K562 (cell line): ENCODE data around the gene IL4R. TPM values are rescaled to one million over a fixed set of nuclear protein-coding genes. Genes with fewer than 3 reads are reported as not detected.

Experiments used
- ATAC-seq: fragments of 200-7000 bp; cut with Tn5 transposase; 3 replicates; pipeline ENCODE4 v1.9.1; 2020; ENCODE audit warnings: moderate library complexity
- BruUV-seq: library from RNA; stranded (reverse); fragments of 400-500 nt; replicated peaks from 2 replicates; lab custom pipeline; 2021; lab: Mats Ljungman, UMichigan
- CTCF ChIA-PET: fragments of 300-600 bp; formaldehyde crosslinking; extraction: SDS; loops from one replicate; lab custom pipeline; 2021; ENCODE audit warnings: low intra/inter-chr PET ratio; lab: Yijun Ruan, JAX
- POLR2A ChIA-PET: fragments of 300-600, 350-650 bp; sonication (Branson Sonifier 250); formaldehyde crosslinking; extraction: SDS; loops from one replicate; lab custom pipeline; 2021; ENCODE audit warnings: antibody characterized with exemption, inconsistent platforms; lab: Yijun Ruan, JAX
- DNase-seq, 4 experiments: peaks; one replicate each; pipeline versions ENCODE4 v3.0.0 to v3.0.0-alpha.2; 2011 to 2018; ENCODE audit warnings: low spot score in 3 of 4, mixed read lengths in 3 of 4; ENCODE audit errors: extremely low read depth in 1 of 4
- FAIRE-seq: peaks from 2 replicates; lab custom pipeline; 2011; peaks lifted over from hg19 to GRCh38; lab: Jason Lieb, UNC
- H2AFZ ChIP-seq: 2 replicates; pipeline ENCODE4 v1.6.0; 2011; ENCODE audit warnings: low read depth, low read length, control low read depth, inconsistent platforms
- H3K27ac ChIP-seq: fragments of 200-600 bp; 3 replicates; pipeline ENCODE4 v1.8.0; 2011; ENCODE audit warnings: low read depth, mild to moderate bottlenecking, control low read depth, inconsistent platforms, low read length, moderate library complexity, mixed read lengths; ENCODE audit errors: extremely low read depth
- H3K27me3 ChIP-seq, 2 experiments: fragments of 300-600 bp in 1 of 2; 2 replicates in 1 of 2; 3 replicates in 1 of 2; pipeline versions ENCODE4 v1.6.0 to v1.8.0; 2011; ENCODE audit warnings: inconsistent platforms in 2 of 2, low read length in 2 of 2, mild to moderate bottlenecking in 1 of 2, mixed read lengths in 1 of 2, moderate library complexity in 1 of 2; ENCODE audit not compliant: control insufficient read depth in 2 of 2, insufficient read depth in 2 of 2
- H3K36me3 ChIP-seq: fragments of 300-600 bp; 3 replicates; pipeline ENCODE4 v1.8.0; 2011; ENCODE audit warnings: mild to moderate bottlenecking, low read length, inconsistent platforms; ENCODE audit not compliant: control insufficient read depth, insufficient read depth
- H3K4me1 ChIP-seq, 2 experiments: fragments of 200-600 bp in 1 of 2; replicated peaks in 1 of 2; 2 replicates in 1 of 2; 3 replicates in 1 of 2; pipeline versions ENCODE4 v1.5.1 to v1.8.0; 2011; ENCODE audit warnings: inconsistent platforms in 2 of 2, low read length in 2 of 2, mild to moderate bottlenecking in 1 of 2, mixed read lengths in 1 of 2, moderate library complexity in 1 of 2; ENCODE audit not compliant: control insufficient read depth in 2 of 2, insufficient read depth in 2 of 2
- H3K4me2 ChIP-seq: 2 replicates; pipeline ENCODE4 v1.6.1; 2011; ENCODE audit warnings: low read length, control low read depth, inconsistent platforms, mixed read lengths; ENCODE audit not compliant: insufficient read depth
- H3K4me3 ChIP-seq: fragments of 200-600 bp; sonication (generic), shearing (Covaris generic); 2 replicates; pipeline ENCODE4 v1.5.1; 2016; ENCODE audit warnings: control low read depth, inconsistent platforms
- H3K79me2 ChIP-seq: fragments of 200-600 bp; 3 replicates; pipeline ENCODE4 v1.8.0; 2011; ENCODE audit warnings: low read length, inconsistent platforms; ENCODE audit not compliant: control insufficient read depth, insufficient read depth
- H3K9ac ChIP-seq, 2 experiments: 2 replicates each; pipeline versions ENCODE4 v1.6.0 to v1.6.1; 2011; ENCODE audit warnings: low read depth in 2 of 2, low read length in 2 of 2, control low read depth in 1 of 2, inconsistent platforms in 1 of 2, mild to moderate bottlenecking in 1 of 2, mixed read lengths in 1 of 2; ENCODE audit not compliant: insufficient read depth in 1 of 2
- H3K9me1 ChIP-seq: one replicate; pipeline ENCODE4 v1.6.0; 2011; ENCODE audit warnings: inconsistent platforms, mild to moderate bottlenecking, low read length, moderate library complexity; ENCODE audit not compliant: control insufficient read depth, insufficient read depth
- H3K9me3 ChIP-seq: replicated peaks from 2 replicates; pipeline ENCODE4 v1.5.1; 2011; ENCODE audit warnings: low read depth, low read length, inconsistent platforms; ENCODE audit not compliant: control insufficient read depth, insufficient read depth
- H4K20me1 ChIP-seq: replicated peaks from 2 replicates; pipeline ENCODE4 v1.6.1; 2011; ENCODE audit warnings: low read length, inconsistent platforms, mixed read lengths; ENCODE audit not compliant: control insufficient read depth, insufficient read depth
- ELF4 ChIP-seq: fragments of 450-650 bp; formaldehyde crosslinking; IDR thresholded peaks from 2 replicates; pipeline ENCODE4 v1.4.0; 2022; ENCODE audit warnings: missing genetic modification characterization
- ELK1 ChIP-seq: sonication (generic); formaldehyde crosslinking; IDR thresholded peaks from 2 replicates; pipeline ENCODE4 v1.8.1; 2022; ENCODE audit warnings: missing genetic modification reagents
- ID3 ChIP-seq, 2 experiments: fragments of 250-450 bp in 1 of 2; fragments of 450-650 bp in 1 of 2; sonication (Bioruptor Pico) in 1 of 2; IDR thresholded peaks; 2 replicates each; pipeline versions ENCODE4 v1.6.1 to v1.8.0; 2016 to 2021; ENCODE audit warnings: mild to moderate bottlenecking in 2 of 2, moderate library complexity in 2 of 2, missing compliant biosample characterization in 1 of 2, missing genetic modification characterization in 1 of 2
- MAZ ChIP-seq, 2 experiments: fragments of 450-650 bp in 1 of 2; sonication (generic) in 1 of 2; formaldehyde crosslinking; IDR thresholded peaks in 1 of 2; conservative IDR thresholded peaks in 1 of 2; 2 replicates each; pipeline versions ENCODE4 v1.4.0 to v1.5.0; 2020; ENCODE audit warnings: mild to moderate bottlenecking in 1 of 2, missing genetic modification reagents in 1 of 2
- MTF1 ChIP-seq: fragments of 250-450 bp; sonication (Bioruptor Pico); IDR thresholded peaks from 2 replicates; pipeline ENCODE4 v1.9.0; 2021; ENCODE audit warnings: moderate library complexity, mild to moderate bottlenecking, inconsistent platforms, borderline replicate concordance
- SMAD3 ChIP-seq: fragments of 450-650 bp; formaldehyde crosslinking; conservative IDR thresholded peaks from 2 replicates; pipeline ENCODE4 v1.4.0; 2020; ENCODE audit warnings: mild to moderate bottlenecking
- TBL1XR1 ChIP-seq, 2 experiments: IDR thresholded peaks; 2 replicates each; pipeline ENCODE4 v1.6.1; 2012; ENCODE audit warnings: improper control_type of control experiment in 2 of 2, low read length in 2 of 2, mild to moderate bottlenecking in 1 of 2
- ZBTB34 ChIP-seq: fragments of 250-450 bp; sonication (Bioruptor Pico); IDR thresholded peaks from 2 replicates; pipeline ENCODE4 v1.8.0; 2021; ENCODE audit warnings: mild to moderate bottlenecking, moderate library complexity
- ZNF277 ChIP-seq: fragments of 250-450 bp; sonication (Bioruptor Pico); IDR thresholded peaks from 2 replicates; pipeline ENCODE4 v1.8.0; 2022; ENCODE audit warnings: inconsistent platforms, mild to moderate bottlenecking, moderate library complexity, borderline replicate concordance
- ZNF551 ChIP-seq: fragments of 250-450 bp; sonication (Bioruptor Pico); IDR thresholded peaks from 2 replicates; pipeline ENCODE4 v1.5.0; 2021; ENCODE audit warnings: mild to moderate bottlenecking, moderate library complexity
- ZNF592 ChIP-seq: fragments of 450-650 bp; IDR thresholded peaks from 2 replicates; pipeline ENCODE4 v1.6.1; 2017; ENCODE audit warnings: antibody characterized with exemption, mild to moderate bottlenecking
- WGBS: fragments of 100-300 bp; shearing (Covaris generic); methylation state at CpG from one replicate; pipeline ENCODE4 v1.1.6; 2016; ENCODE audit warnings: low coverage, mixed read lengths; ENCODE audit not compliant: insufficient coverage; ENCODE audit errors: missing lambda C conversion rate; 5-methylcytosine and 5-hydroxymethylcytosine counted together
- in situ Hi-C: fragments of 300-500 bp; cut with MboI; formaldehyde crosslinking; loops from 4 replicates; pipeline ENCODE4 v1.15.0; 2018; ENCODE audit warnings: inconsistent platforms, mixed read lengths
- intact Hi-C: fragments of 100-400 bp; cut with micrococcal nuclease; formaldehyde crosslinking; loops from 2 replicates; pipeline ENCODE4 v1.14.2; 2022
- polyA plus RNA-seq, 8 experiments: library from polyadenylated mRNA; depleted of rRNA in 4 of 8; stranded (reverse) in 5 of 8; unstranded in 3 of 8; fragments of >200 nt; fragmentation: Nextera tagmentation in 2 of 8; fragmentation: Illumina TruSeq in 1 of 8; extraction: Ambion mirVana in 2 of 8; extraction: Trizol in 1 of 8; gene quantifications; 2 replicates each; pipeline versions ENCODE4 v1.2.1 to v1.2.3, GENCODE V29; 2011 to 2014; ENCODE audit warnings: inconsistent platforms in 1 of 8, missing spikeins in 1 of 8
- total RNA-seq, 7 experiments: library from RNA; depleted of rRNA in 6 of 7; stranded (reverse); fragments of >200 nt in 6 of 7; fragmentation: Illumina TruSeq in 2 of 7; extraction: Trizol in 2 of 7; gene quantifications; 2 replicates each; pipeline versions ENCODE4 v1.2.1 to v1.2.3, GENCODE V29; 2011 to 2021; ENCODE audit warnings: low replicate concordance in 1 of 7

Gene IL4R
- total and polyA plus RNA-seq, 9 of the 15 experiments (the other 6 are each of a cell fraction or from before 2014, with no cell fraction given) = 0.17 to 5.8 (median 3.3) TPM

GRCh38 chr16:27340654-27341053 is 26.9 kb downstream of the IL4R start (continued):
- TF ChIP-seq ID3 (CRISPR knock-in tag; IDR thresholded peaks at IDR 0.05) (no peak), ID3 (tag; IDR thresholded peaks at IDR 0.05) (no peak), SMAD3 (CRISPR knock-in tag) (no peak), TBL1XR1 (IDR thresholded peaks at IDR 0.05; ENCODE audit: low read length in 2 of 2) (no peak)

GRCh38 chr16:27341549-27341948 is 27.8 kb downstream of the IL4R start:
- no TSS peak for BruUV-seq
- Histone ChIP-seq H3K4me3 (no peak overlapping the region), H3K9me3 (no peaks in the 10 kb centered on the region), H3K4me2 (no peak overlapping the region), H3K79me2 (no peaks in the 10 kb centered on the region), H4K20me1 (no peaks in the 10 kb centered on the region), H3K4me1 (peaks cover 0 to 4% of the 10 kb centered on the region in 2 experiments; a peak in 2 of 5 replicates), H3K27ac (no peak overlapping the region), H3K36me3 (no peaks in the 10 kb centered on the region), H3K9me1 (no peaks in the 10 kb centered on the region), H2AFZ (no peak overlapping the region), H3K27me3 (0 out of 5 replicates have a peak, but pooled peaks cover 0 to 6% of the 10 kb centered on the region in 2 experiments), H3K9ac (no peak overlapping the region)
- ChIA-PET POLR2A (interaction anchor here (2.9 kb wide), 1 partner anchor 20 kb away, joined by 18 read pairs; no protein-coding TSS in a partner anchor), CTCF (no interaction called here)
- ATAC-seq (no peak), FAIRE-seq (no peak), DNase-seq (no peak)
- WGBS = 16% methylated on average over 9 of the region's 9 CpGs
- in situ Hi-C loops = no loop called here
- intact Hi-C loops = no loop called here
- TF ChIP-seq ZNF551 (no peak), ELK1 (CRISPR knock-in tag) (no peak), ZBTB34 (CRISPR knock-in tag) (no peak), ZNF277 (CRISPR knock-in tag) (no peak), ELF4 (CRISPR knock-in tag) (no peak), MAZ (CRISPR knock-in tag; conservative IDR thresholded peaks at IDR 0.05 in 1 of 2, IDR thresholded peaks at IDR 0.05 in 1 of 2) (no peak), ZNF592 (no peak), MTF1 (CRISPR knock-in tag) (no peak)
